Neural progenitor cell (in vitro differentiated cells): ENCODE measurements around the gene DYNLT4.

ENCODE experiments used
- EZH2 ChIP-seq: fragments of 200-600 bp; sonication (generic); IDR thresholded peaks from 2 replicates; pipeline ENCODE4 v1.6.1; 2017; ENCODE audit warnings: antibody characterized with exemption, mild to moderate bottlenecking, moderate library complexity
- EZH2phosphoT487 ChIP-seq: fragments of 200-600 bp; sonication (generic); IDR thresholded peaks from 2 replicates; pipeline ENCODE4 v1.6.1; 2017; ENCODE audit warnings: antibody characterized with exemption
- TF ChIP-seq, protein P1 (sequence below): fragments of 200-600 bp; sonication (generic); IDR thresholded peaks from 2 replicates; pipeline ENCODE4 v1.5.1; 2017; ENCODE audit warnings: antibody characterized with exemption, mild to moderate bottlenecking

DNA sequence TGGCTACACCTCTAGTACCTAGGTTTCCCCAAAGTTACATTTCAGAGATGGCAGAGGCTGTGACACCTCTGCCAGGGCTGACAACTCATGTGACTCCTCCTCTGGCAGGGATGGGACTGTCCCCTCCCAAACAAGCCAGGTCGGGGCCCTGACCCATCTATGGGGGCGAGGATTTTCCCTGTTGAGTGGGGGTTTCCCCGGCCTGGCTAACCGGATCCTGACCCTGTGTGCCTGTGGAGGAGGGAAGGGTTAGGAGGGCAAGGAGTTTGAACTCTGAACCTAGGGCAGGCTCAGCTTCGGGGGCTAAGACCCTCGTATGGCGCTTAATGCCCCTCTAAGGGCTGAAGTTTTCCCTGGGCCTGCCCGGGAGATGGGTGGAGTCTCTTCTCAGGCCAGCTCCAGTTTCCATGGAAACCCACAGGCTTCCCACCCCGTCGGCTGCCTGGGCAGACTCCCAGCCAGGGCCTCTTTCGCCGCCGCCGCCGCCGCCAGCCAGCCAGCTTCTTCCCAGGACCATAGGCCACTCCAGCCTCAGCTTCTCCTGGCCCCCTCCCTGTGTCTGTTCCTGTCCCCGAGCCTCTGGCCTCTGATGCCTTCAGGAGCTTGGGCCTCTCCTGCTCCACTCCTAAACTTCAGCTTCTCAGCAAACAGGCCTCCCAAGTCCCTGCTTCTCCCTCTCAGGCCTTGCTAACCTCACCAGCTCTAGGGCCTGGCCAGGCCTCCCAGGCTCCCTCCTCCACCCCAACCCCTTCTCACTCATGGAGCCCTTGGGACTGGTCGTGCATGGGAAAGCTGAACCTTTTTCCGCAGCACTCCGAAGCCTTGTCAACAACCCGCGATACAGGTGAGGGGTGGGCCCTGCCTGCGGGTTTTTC is 1.1 kb upstream of the DYNLT4 start, which contains the start of gene BTBD19:
- TF ChIP-seq, protein P1, sequence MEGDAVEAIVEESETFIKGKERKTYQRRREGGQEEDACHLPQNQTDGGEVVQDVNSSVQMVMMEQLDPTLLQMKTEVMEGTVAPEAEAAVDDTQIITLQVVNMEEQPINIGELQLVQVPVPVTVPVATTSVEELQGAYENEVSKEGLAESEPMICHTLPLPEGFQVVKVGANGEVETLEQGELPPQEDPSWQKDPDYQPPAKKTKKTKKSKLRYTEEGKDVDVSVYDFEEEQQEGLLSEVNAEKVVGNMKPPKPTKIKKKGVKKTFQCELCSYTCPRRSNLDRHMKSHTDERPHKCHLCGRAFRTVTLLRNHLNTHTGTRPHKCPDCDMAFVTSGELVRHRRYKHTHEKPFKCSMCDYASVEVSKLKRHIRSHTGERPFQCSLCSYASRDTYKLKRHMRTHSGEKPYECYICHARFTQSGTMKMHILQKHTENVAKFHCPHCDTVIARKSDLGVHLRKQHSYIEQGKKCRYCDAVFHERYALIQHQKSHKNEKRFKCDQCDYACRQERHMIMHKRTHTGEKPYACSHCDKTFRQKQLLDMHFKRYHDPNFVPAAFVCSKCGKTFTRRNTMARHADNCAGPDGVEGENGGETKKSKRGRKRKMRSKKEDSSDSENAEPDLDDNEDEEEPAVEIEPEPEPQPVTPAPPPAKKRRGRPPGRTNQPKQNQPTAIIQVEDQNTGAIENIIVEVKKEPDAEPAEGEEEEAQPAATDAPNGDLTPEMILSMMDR: no peak
- TF ChIP-seq EZH2 (no peak), EZH2phosphoT487 (no peak)
